ENCODE measurements around the gene ZNF862.

The ZNF862 gene

GRCh38 chr7:149816794-149817193, 21.4 kb upstream of the ZNF862 start:
- no peak overlapping the region for H3K27ac ChIP-seq
- TF ChIP-seq CTCF (conservative IDR thresholded peaks at IDR 0.05) (no peak), ZFX (IDR thresholded peaks at IDR 0.05) (no peak)

GRCh38 chr7:149817301-149817771, 20.8 kb upstream of the ZNF862 start:
- no peak overlapping the region for H3K27ac ChIP-seq
- TF ChIP-seq CTCF (conservative IDR thresholded peaks at IDR 0.05), result no peak
- TF ChIP-seq ZFX (IDR thresholded peaks at IDR 0.05), result no peak

- TF ChIP-seq ZFX (IDR thresholded peaks at IDR 0.05), result no peak
- TF ChIP-seq CTCF (conservative IDR thresholded peaks at IDR 0.05), result no peak
- no peak overlapping the region for H3K27ac ChIP-seq
Observed at GRCh38 chr7:149817836-149818535, 20.2 kb upstream of the ZNF862 start.

GRCh38 chr7:149818536-149818840, 19.7 kb upstream of the ZNF862 start:
- TF ChIP-seq ZFX (IDR thresholded peaks at IDR 0.05) (no peak), CTCF (conservative IDR thresholded peaks at IDR 0.05) (no peak)
- H3K27ac ChIP-seq, result no peak overlapping the region

- no peak overlapping the region for H3K27ac ChIP-seq
- TF ChIP-seq ZFX (IDR thresholded peaks at IDR 0.05) (no peak), CTCF (conservative IDR thresholded peaks at IDR 0.05) (no peak)
Observed at GRCh38 chr7:149819141-149819960, 18.8 kb upstream of the ZNF862 start.

- no peak for TF ChIP-seq CTCF (conservative IDR thresholded peaks at IDR 0.05)
- TF ChIP-seq ZFX (IDR thresholded peaks at IDR 0.05), result no peak
- no peak overlapping the region for H3K27ac ChIP-seq
Observed at GRCh38 chr7:149819961-149820340, 18.2 kb upstream of the ZNF862 start.

GRCh38 chr7:149820622-149821190, 17.5 kb upstream of the ZNF862 start:
- no peak overlapping the region for H3K27ac ChIP-seq
- TF ChIP-seq ZFX (IDR thresholded peaks at IDR 0.05), result no peak
- TF ChIP-seq CTCF (conservative IDR thresholded peaks at IDR 0.05), result no peak

Measured in C4-2B (cell line).